SKM-1 treated with dmso at 0.1 percent for 144 hours (cell line): ENCODE results near the gene AJUBA.
A peak's percentile ranks its signal among the peaks of the same experiment; 100 is the strongest.

Source experiments
- DNase-seq: peaks from one replicate; lab custom pipeline; 2025; ENCODE audit not compliant: unreplicated experiment; lab: John Stamatoyannopoulos, UW

AJUBA gene

DNA sequence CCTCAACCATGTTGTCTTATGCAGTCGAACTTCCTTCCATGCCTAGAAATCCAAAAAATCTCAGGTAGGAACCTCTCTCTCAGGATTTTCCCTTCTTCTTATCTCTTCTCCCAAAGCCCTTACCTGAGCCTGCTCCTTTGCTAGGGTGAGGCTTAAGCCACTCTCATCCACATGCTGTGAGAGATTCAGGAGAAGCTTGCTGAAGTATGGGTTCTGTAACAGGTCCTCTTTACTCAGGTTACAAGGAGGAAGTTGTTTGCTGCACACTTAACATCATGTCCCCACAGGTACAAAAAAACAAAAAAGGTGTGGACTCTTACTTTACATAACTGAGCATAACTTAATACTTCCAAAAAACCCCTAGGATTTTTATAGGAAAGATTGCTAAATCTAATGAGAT, 29.9 kb downstream of the AJUBA start:
- no peak for DNase-seq

- DNase-seq: peak; percentile 49
These were observed 30.6 kb downstream of the AJUBA start for GRCh38 chr14:22951795-22952194.

DNA sequence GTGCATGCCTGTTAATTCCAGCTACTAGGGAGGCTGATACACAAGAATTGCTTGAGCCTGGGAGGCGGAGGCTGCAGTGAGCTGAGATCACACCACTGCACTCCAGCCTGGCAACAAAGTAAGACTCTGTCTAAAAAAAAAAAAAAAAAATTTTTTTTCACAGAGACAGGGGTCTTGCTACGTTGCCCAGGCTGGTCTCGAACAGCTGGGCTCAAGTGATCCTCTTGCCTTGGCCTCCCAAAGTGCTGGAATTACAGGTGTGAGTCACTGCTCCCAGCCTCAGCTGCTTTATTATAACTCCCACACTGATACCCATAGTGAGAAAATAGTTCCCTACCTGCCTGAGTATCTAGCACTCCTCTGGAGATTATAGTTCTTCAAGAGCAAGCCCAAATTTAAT, 36.7 kb downstream of the AJUBA start:
- DNase-seq: no peak

DNA sequence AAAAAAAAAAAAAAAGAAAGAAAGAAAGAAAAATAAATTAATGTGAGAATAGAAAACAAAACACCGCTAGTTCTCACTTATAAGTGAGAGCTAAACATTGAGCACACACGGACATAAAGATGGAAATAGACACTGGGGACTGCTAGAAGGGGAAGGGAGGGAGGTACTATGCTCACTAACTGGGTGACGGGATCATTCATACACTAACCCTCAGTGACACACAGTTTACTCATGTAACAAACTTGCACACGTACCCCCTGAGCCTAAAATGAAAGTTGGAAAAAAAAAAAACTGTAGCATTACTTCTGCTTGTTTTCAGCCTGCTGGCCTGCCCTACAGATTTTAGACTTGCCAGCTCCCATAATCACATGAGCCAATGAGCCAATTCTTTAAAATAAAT, 42.7 kb downstream of the AJUBA start:
- DNase-seq: no peak

GRCh38 chr14:22935156-22935555, 47.2 kb downstream of the AJUBA start:
- DNase-seq: no peak

DNA sequence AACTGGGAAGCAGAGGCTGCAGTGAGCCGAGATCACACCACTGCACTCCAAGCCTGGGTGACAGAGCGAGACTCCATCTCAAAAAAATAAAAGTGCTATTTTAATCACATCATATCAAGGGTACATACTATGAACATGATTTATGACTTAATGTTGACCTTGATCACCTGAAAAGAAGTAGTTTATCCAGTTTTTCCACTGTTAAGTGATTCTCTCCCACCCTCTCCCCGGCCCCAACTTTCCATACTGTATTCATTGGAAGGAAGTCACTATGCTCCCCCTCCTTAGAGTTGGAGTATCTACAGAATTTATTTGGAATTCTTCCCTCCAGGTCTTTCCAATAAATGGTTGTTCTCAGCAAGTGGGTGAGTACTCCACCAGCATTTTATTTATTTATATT, 50.2 kb downstream of the AJUBA start:
- DNase-seq: no peak

DNA sequence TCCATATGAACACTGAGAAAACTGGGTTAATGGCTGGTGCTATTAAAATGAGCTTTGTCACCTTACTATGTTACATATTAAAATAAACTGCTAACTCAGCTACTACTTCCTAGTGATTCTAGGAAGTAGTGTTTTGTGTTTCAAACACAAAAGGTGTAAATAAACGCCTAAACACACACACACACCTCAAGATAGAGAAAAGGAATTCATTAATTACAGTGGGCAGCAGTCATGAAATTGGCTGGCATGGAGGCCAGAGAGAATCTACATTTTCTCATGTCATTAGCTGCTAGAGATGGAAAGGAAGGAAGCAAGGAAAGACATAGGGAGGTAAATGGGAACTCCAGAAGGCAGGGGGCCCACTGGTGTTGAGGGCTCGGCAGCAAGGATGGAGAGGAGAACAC, 52.4 kb downstream of the AJUBA start:
- no peak for DNase-seq

DNA sequence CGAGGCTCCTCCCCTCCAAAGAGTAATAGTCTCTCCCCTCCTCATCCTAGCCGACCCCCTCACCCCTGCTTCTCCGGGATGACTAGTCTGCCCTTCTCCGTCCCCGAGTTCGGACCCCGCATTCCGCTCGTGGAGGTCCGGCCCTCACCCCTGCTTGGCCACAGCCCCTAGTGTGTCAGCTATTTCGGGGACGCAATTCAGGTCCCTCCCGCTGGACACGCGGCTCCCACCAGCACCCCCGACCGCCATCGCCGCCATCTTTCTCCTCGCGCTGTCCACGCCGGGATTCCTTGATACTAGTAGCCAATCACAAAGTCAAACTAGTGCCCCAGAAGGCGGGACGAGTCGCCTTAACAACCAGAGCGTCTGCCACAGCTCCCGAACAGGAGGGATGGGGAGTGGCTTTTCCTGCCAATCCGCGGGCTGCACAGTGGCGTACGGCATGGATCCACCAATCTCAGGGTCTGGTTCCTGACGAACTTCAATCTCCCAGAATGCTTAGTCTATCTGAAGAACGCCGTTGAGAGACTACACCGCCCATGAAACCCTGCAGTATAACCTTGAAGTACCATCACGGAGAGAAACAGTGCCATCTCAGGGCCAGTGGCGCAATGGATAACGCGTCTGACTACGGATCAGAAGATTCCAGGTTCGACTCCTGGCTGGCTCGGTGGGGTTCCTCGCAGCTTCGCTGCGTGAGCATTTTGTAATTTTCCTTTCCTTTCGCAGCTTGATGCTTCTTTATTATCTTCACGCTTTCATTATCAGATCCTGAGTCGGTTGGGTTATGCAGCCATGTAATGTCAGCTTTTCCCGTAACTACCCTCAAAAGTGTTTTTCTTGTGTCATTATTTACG, 53.0 kb downstream of the AJUBA start, which contains the start of gene PRMT5:
TSS of gene PRMT5 (minus strand) at position 273 of the 857 bp plus-strand sequence. CDS start at position 258, 15 bp downstream.
- DNase-seq: peak; percentile 92

DNA sequence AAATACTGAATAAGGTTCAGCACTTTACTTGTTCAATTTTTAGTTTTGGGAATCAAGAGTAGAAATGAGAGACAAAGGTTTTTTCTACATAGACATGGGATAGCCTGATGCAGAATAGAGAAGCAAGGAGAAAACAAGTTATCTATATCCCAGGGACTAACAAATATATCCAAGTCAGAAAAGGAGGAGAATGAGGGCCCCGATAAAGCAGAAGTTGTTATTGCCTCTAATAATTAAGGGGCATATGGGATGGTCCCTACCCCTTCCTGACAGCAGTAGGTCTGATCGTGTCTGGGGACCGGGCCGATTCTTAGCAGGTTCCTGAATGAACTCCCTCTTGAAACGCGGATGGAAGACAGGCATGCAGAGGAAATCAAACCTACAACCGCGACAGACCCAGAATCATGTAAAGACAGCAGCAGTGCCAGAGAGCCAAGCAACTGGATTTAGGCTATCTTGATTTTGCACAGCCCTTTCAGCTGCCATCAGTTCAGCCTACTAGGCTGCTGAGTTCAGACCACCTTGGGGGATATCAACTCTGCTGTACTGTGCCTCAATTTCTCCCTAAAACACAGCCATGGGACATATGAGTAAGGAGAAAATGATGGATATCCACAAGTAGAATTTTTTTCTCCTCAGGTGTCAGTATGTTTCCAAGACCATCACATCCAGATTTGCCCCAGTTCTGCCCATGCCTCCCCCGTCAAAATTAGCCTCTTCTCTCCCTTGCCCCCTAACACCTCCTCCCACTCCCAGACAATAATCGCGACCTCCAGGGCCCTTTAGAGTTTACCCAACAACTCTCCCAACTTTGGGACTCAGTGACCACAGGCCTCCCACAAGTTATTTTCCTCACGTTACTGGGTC, 53.9 kb downstream of the AJUBA start:
- DNase-seq: no peak

GRCh38 chr14:22926316-22926715, 56.0 kb downstream of the AJUBA start:
- no peak for DNase-seq

- no peak for DNase-seq
These were observed 56.8 kb downstream of the AJUBA start for GRCh38 chr14:22925513-22925912.

DNA sequence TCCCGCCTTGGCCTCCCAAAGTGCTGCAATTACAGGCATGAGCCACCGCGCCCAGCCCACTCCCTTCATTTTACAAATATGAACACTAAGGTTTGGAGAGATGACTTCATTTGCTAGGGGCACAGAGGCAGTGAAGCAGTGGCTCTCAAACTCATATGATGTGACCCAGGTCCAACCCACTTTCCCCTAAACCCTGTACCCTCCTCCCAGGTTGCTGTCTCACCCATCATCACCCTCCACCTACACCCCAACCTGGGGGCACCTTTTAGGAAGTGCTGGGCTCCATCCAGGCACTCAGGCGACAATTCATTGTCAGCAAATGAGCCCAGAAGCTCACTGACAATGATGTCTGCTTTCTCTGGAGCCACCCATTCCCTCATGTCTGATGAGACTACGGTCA, 58.6 kb downstream of the AJUBA start:
- no peak for DNase-seq

DNA sequence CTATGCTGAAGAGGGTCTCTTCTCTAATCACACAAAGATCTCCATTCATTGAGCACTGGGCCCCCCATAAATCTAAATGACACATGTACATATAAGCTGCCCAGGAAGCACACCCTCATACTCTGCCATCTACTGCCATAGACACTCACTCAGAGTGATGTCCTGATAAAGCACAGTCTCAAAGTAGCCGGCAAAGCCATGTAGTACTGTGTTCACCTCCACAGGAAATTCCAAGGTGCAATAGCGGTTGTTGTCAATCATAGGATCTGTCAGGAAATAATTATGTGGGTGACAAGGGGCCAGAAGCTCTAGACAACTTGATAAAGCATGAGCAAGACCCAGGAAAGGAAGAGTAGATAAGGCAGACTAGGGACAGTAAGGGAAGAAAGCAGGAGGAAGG, 60.1 kb downstream of the AJUBA start:
- DNase-seq: no peak
